ENCODE data around the gene CCDC106.

The CCDC106 gene
- total RNA-seq = 1.2 to 3.4 (median 2.2) reads per million in 4 experiments

GRCh38 chr19:55647732-55648584 is at the start of gene CCDC106:
Gene CCDC106, plus strand, starts transcription at chr19:55648212. Its CDS starts 835 bp downstream, at chr19:55649047.
- peak; percentile 48 for DNase-seq

- DNase-seq = peak; percentile 87
Observed at GRCh38 chr19:55598719-55599467, 49.1 kb upstream of the CCDC106 start.

- peak; percentile 94 for DNase-seq
Observed at GRCh38 chr19:55599468-55599841, 48.6 kb upstream of the CCDC106 start, which contains the start of gene FIZ1. Gene FIZ1, minus strand, starts transcription at chr19:55599517. Its CDS starts 1,652 bp downstream, at chr19:55597865.

GRCh38 chr19:55599842-55600661 is 48.0 kb upstream of the CCDC106 start, which contains the start of gene ZNF524:
Gene ZNF524, plus strand, starts transcription at chr19:55600288. Its CDS starts 1,825 bp downstream, at chr19:55602113.
- DNase-seq = peak; percentile 85

- no peak for DNase-seq
Observed at GRCh38 chr19:55600662-55601028, 47.4 kb upstream of the CCDC106 start.

- no peak for DNase-seq
Observed at GRCh38 chr19:55601084-55601483, 46.9 kb upstream of the CCDC106 start.

- DNase-seq = no peak
Observed at GRCh38 chr19:55602104-55603001, 45.7 kb upstream of the CCDC106 start.

GRCh38 chr19:55603115-55603514 is 44.9 kb upstream of the CCDC106 start:
- no peak for DNase-seq

GRCh38 chr19:55603581-55604292 is 44.3 kb upstream of the CCDC106 start:
- DNase-seq = no peak

GRCh38 chr19:55605207-55605636 is 42.8 kb upstream of the CCDC106 start:
- peak; percentile 96 for DNase-seq

GRCh38 chr19:55605637-55606470 is 42.2 kb upstream of the CCDC106 start, which contains the start of gene ZNF865:
Gene ZNF865, plus strand, starts transcription at chr19:55605647. Its CDS starts 7,972 bp downstream, at chr19:55613619.
- DNase-seq = peak; percentile 59

- DNase-seq = no peak
Observed at GRCh38 chr19:55606471-55606787, 41.6 kb upstream of the CCDC106 start.

- no peak for DNase-seq
Observed at GRCh38 chr19:55606817-55607216, 41.2 kb upstream of the CCDC106 start.

- no peak for DNase-seq
Observed at GRCh38 chr19:55609326-55609725, 38.7 kb upstream of the CCDC106 start.

GRCh38 chr19:55611300-55611982 is 36.6 kb upstream of the CCDC106 start:
- DNase-seq = no peak

GRCh38 chr19:55611983-55612645 is 35.9 kb upstream of the CCDC106 start:
- DNase-seq = no peak

- DNase-seq = no peak
Observed at GRCh38 chr19:55613396-55613795, 34.6 kb upstream of the CCDC106 start.

GRCh38 chr19:55613930-55614710 is 33.9 kb upstream of the CCDC106 start:
- DNase-seq = no peak

Data from effector CD8-positive, alpha-beta T cell (primary cell).